ENCODE data around the gene TCOF1.

Gene TCOF1

GRCh38 chr5:150431048-150431447 lies 73.6 kb downstream of the TCOF1 start:
- no peak for DNase-seq (ENCODE audit: low read depth)

- DNase-seq (ENCODE audit: low read depth), result no peak
Measured at GRCh38 chr5:150431574-150431973, 74.1 kb downstream of the TCOF1 start.

DNA sequence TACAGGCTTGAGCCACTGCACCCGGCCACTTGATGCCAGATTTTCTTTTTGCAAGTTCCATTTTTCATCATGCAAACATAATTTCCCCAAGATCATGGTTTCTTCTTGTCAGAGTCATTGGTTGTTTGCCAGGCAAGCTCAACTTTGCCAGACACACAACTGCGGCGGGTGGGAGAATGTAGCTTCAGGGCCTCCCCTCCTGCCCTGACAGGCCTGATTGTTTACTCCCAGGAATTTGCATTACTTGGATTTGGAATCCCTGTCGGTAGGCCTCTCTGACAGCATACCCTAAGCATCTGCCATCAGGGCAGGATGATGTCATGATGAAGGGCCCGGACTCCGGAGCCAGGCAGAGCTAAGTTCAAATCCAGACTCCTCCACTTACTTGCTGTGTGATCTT lies 77.0 kb downstream of the TCOF1 start:
- no peak for DNase-seq (ENCODE audit: low read depth)

DNA sequence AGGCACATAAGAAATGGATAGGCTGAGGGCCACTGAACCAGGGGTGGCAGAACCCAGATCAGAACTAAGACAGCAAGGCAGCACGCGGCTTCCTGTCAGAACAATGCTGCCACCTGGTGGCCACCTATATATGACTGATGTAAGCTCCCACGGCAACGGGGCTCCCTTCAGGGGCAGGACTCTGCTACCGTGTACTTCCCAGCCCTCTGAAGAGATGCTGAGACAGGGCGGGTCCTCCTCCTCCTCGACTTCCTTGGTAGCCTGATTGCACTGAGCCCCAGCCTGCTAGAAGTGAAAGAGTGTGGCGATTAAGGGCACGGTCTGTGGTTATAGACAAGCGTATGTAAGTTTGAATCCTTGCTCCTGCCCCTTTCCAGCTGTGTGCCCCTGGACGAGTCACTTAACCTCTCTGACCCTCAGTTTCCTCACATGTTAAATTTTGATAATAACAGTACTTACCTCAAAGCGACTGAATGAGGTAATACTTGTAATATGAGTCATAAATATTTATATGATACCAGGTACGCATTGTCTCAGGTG lies 78.7 kb downstream of the TCOF1 start:
- DNase-seq (ENCODE audit: low read depth), result peak; percentile 71

DNA sequence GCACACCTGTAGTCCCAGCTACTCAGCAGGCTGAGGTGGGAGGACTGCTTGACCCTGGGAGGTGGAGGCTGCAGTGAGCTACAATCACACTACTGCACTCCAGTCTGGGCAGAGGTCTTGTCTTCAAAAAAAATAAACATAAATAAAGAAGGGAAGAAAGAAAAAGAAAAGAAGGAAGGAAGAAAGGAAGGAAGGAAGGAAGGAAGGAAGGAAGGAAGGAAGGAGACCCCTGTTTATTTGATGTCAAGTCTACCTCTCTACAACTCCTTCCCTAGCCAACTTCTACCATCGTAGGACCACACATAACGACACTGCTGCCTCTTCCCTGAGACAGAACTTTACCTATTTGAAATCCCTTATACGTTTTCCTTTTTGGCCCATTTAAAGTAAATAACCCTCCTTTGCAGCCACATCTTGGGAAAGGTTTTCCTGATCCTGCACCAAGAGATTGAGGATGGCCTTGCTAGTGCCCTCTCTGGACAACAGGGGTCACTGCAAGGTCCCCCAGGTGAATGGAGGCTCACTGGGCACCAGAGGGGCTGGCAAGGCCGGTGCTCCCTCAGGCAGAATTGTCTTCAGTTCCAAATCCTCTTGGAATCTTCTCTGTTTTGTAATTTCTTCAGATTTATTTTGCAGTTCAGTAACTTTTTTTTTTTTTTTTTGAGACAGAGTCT lies 81.5 kb downstream of the TCOF1 start:
- no peak for DNase-seq (ENCODE audit: low read depth)

GRCh38 chr5:150440948-150441812 lies 83.7 kb downstream of the TCOF1 start:
- no peak for DNase-seq (ENCODE audit: low read depth)

- no peak for DNase-seq (ENCODE audit: low read depth)
Measured at GRCh38 chr5:150441813-150442698, 84.6 kb downstream of the TCOF1 start.

GRCh38 chr5:150442699-150443080 lies 85.2 kb downstream of the TCOF1 start:
- DNase-seq (ENCODE audit: low read depth), result no peak

DNA sequence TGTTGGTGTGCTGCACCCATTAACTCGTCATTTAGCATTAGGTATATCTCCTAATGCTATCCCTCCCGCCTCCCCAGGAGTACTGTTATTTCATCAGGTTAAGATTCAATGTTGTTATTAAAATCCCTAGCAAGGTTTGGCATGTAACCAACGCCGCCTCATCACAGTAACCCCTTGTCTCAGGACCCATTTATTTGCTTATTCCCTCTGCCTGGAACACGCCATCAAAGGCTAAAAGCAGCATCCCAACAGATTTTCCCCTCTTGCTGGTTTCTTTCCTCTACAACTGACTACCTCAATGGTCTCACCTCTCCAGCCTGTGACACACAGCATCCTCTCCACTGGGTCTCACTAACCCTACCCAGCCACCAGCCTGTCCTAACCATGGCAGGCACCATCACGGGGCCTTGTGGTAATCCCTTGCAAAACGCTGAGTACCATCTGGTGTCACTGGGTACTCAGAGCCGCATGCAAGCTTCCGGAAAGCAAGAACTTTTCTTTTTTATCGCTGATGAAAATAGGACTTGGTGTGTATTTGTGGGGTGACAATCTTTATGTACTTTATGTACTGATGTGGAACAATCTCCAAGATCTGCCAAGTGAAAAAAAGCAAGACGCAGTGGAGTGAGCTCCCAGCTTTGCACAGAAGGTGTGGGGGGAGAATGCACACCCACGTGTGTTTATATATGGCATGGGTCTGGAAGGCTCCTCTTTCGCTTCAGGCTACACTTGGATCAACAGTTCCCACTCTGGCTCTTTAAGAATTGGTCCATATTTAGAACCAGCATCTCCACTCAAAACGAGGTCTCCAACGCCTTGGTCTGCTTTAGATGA lies 86.0 kb downstream of the TCOF1 start:
- no peak for DNase-seq (ENCODE audit: low read depth)

GRCh38 chr5:150444770-150445169 lies 87.3 kb downstream of the TCOF1 start:
- DNase-seq (ENCODE audit: low read depth), result no peak

DNA sequence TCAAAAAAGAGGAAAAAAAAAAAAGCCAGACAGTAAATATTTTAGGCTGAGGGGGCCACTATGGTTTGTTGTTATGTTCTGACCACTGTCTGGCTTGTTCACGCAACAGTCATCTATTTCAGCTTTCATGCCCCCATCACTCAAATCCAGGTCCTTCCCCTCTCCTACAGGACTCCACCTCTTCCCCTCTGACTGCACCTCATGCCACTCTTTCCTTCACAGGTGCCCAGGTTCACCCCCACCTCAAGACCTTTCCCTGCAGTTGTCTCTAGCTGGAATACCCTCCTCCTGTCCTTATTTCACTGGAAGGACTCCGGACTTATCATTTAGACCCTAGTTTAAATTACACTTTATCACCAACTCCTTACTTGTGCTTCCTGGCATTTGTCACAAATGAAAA lies 88.6 kb downstream of the TCOF1 start:
- no peak for DNase-seq (ENCODE audit: low read depth)

DNA sequence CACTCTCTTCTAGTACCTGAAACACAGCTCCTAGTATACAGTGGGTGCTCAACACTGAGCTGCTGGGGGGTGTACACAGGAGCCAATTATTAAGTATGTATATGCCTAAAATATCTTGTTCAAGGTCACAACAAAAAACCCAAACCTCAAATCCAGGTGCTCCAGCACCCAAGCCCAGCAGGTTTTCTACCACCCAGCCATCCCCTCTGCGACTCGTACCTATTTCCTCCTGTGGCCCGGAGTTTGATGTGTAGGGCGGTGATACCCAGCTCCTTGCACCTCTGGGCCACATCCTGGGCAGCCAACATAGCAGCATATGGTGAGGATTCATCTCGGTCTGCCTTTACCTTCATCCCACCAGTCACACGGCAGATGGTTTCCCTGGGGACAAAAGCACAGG lies 89.1 kb downstream of the TCOF1 start:
- DNase-seq (ENCODE audit: low read depth), result no peak

GRCh38 chr5:150447188-150447587 lies 89.7 kb downstream of the TCOF1 start:
- no peak for DNase-seq (ENCODE audit: low read depth)

DNA sequence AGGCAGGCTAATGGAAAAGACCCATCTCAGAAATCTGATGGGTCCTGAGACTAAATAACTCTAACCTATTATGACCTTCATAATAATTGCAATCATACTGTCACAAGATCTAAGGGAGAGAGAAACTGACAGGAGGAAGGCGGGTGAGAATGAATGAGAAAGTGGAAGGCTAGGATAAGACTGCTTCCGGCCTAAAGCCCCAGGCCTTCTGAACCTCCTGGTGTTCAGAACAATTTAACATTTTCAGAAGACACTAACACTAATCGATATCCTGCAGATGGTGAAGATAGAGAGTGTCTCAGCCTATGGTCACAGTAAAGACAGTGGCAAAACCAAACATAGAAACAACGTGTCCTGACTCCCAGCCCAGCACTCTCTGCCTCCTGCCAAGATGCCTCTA lies 90.8 kb downstream of the TCOF1 start:
- no peak for DNase-seq (ENCODE audit: low read depth)

DNA sequence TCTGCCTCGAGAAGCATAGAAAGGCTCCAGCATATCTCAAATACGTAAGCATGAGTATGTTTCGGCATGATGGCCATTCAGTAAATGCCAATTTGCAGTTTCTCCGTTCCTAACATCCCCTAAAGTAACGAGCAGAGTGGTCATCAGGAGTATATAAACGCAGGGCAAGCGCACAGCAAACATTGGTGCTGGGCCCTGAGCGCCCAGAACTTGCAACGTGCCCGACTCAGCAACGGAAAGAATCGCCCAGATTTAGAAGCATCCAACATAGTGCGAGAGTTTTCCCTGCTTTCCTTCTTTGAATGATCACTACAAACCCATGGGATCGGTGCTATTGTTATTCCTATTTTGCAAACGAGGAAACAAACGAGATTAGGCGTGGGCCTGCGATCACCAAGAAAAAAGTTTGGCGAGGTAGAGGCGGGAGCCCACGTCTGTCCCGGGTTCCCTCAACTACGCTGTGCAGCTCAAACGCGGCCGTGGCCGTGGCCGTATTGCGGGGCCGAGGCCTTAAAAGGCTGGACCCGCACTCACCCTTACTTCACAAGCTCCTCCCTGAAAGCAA lies 91.5 kb downstream of the TCOF1 start:
- DNase-seq (ENCODE audit: low read depth), result no peak
